HEK293 (cell line): ENCODE data around the gene COX7A2.

Experiments used
- KLF16 ChIP-seq: fragments of 450-650 bp; formaldehyde crosslinking; IDR thresholded peaks from 2 replicates; pipeline ENCODE4 v1.5.1; 2017; ENCODE audit warnings: missing biosample characterization, missing genetic modification characterization
- MZF1 ChIP-seq: fragments of 450-650 bp; formaldehyde crosslinking; IDR thresholded peaks from 2 replicates; pipeline ENCODE4 v1.5.1; 2017; ENCODE audit warnings: missing biosample characterization, missing genetic modification characterization, borderline replicate concordance
- PRDM1 ChIP-seq: fragments of 450-650 bp; formaldehyde crosslinking; IDR thresholded peaks from 2 replicates; pipeline ENCODE4; 2016; ENCODE audit warnings: missing biosample characterization, missing genetic modification characterization
- SETDB1 ChIP-seq: IDR thresholded peaks from one replicate; pipeline ENCODE4 v1.6.1; 2017; ENCODE audit warnings: mild to moderate bottlenecking, low read length, moderate library complexity, mixed read lengths; ENCODE audit not compliant: insufficient read length
- SP3 ChIP-seq: fragments of 450-650 bp; formaldehyde crosslinking; IDR thresholded peaks from 2 replicates; pipeline ENCODE4 v1.5.1; 2016; ENCODE audit warnings: missing biosample characterization, missing genetic modification characterization
- WT1 ChIP-seq: fragments of 450-650 bp; formaldehyde crosslinking; IDR thresholded peaks from 2 replicates; pipeline ENCODE4 v1.5.1; 2016; ENCODE audit warnings: missing biosample characterization, missing genetic modification characterization
- YY2 ChIP-seq: fragments of 450-650 bp; formaldehyde crosslinking; IDR thresholded peaks from 2 replicates; pipeline ENCODE4 v1.5.1; 2016; ENCODE audit warnings: missing biosample characterization, missing genetic modification characterization
- ZEB2 ChIP-seq: fragments of 450-650 bp; formaldehyde crosslinking; IDR thresholded peaks from 2 replicates; pipeline ENCODE4 v1.5.1; 2016; ENCODE audit warnings: missing biosample characterization, missing genetic modification characterization
- ZFP37 ChIP-seq: fragments of 450-650 bp; formaldehyde crosslinking; IDR thresholded peaks from 2 replicates; pipeline ENCODE4 v1.5.1; 2016; ENCODE audit warnings: missing biosample characterization, missing genetic modification characterization
- ZNF174 ChIP-seq: fragments of 450-650 bp; formaldehyde crosslinking; IDR thresholded peaks from 2 replicates; pipeline ENCODE4 v1.5.0; 2017; ENCODE audit warnings: missing biosample characterization, mild to moderate bottlenecking, missing genetic modification characterization
- ZNF2 ChIP-seq: fragments of 450-650 bp; formaldehyde crosslinking; IDR thresholded peaks from 2 replicates; pipeline ENCODE4 v1.5.1; 2016; ENCODE audit warnings: missing biosample characterization, missing genetic modification characterization
- ZNF24 ChIP-seq: fragments of 450-650 bp; formaldehyde crosslinking; IDR thresholded peaks from 2 replicates; pipeline ENCODE4 v1.5.1; 2016; ENCODE audit warnings: missing biosample characterization, missing genetic modification characterization
- ZNF324 ChIP-seq: fragments of 450-650 bp; formaldehyde crosslinking; IDR thresholded peaks from 2 replicates; pipeline ENCODE4 v1.5.1; 2016; ENCODE audit warnings: missing biosample characterization, missing genetic modification characterization
- ZNF335 ChIP-seq: fragments of 450-650 bp; formaldehyde crosslinking; conservative IDR thresholded peaks from 2 replicates; pipeline ENCODE4 v1.5.1; 2016; ENCODE audit warnings: missing biosample characterization, missing genetic modification characterization
- ZNF341 ChIP-seq: fragments of 450-650 bp; formaldehyde crosslinking; IDR thresholded peaks from 2 replicates; pipeline ENCODE4; 2016; ENCODE audit warnings: low read depth, missing biosample characterization, missing genetic modification characterization
- ZNF544 ChIP-seq: fragments of 450-650 bp; formaldehyde crosslinking; IDR thresholded peaks from 2 replicates; pipeline ENCODE4 v1.5.0; 2017; ENCODE audit warnings: missing biosample characterization, missing genetic modification characterization
- ZNF561 ChIP-seq: fragments of 450-650 bp; IDR thresholded peaks from 2 replicates; pipeline ENCODE4 v1.5.1; 2018; ENCODE audit warnings: missing biosample characterization, missing genetic modification characterization, borderline replicate concordance
- ZNF600 ChIP-seq: fragments of 450-650 bp; formaldehyde crosslinking; IDR thresholded peaks from 2 replicates; pipeline ENCODE4 v1.5.1; 2016; ENCODE audit warnings: missing biosample characterization, missing genetic modification characterization
- ZNF660 ChIP-seq: fragments of 450-650 bp; IDR thresholded peaks from 2 replicates; pipeline ENCODE4 v1.5.1; 2018; ENCODE audit warnings: missing biosample characterization, mild to moderate bottlenecking, missing genetic modification characterization
- TF ChIP-seq, protein P1 (sequence below): fragments of 450-650 bp; formaldehyde crosslinking; IDR thresholded peaks from 2 replicates; pipeline ENCODE4 v1.5.1; 2016; ENCODE audit warnings: missing biosample characterization, missing genetic modification characterization
- TF ChIP-seq, protein P2 (sequence below): fragments of 450-650 bp; formaldehyde crosslinking; IDR thresholded peaks from 2 replicates; pipeline ENCODE4 v1.5.1; 2016; ENCODE audit warnings: missing biosample characterization, missing genetic modification characterization
- TF ChIP-seq, protein P3 (sequence below): fragments of 450-650 bp; formaldehyde crosslinking; IDR thresholded peaks from 2 replicates; pipeline ENCODE4 v1.5.1; 2017; ENCODE audit warnings: missing biosample characterization, missing genetic modification characterization
- TF ChIP-seq, protein P4 (sequence below): fragments of 450-650 bp; formaldehyde crosslinking; IDR thresholded peaks from 2 replicates; pipeline ENCODE4 v1.5.1; 2016; ENCODE audit warnings: missing biosample characterization, missing genetic modification characterization
- TF ChIP-seq, protein P5 (sequence below): fragments of 450-650 bp; formaldehyde crosslinking; IDR thresholded peaks from 2 replicates; pipeline ENCODE4 v1.5.1; 2016; ENCODE audit warnings: missing biosample characterization, missing genetic modification characterization
- TF ChIP-seq, protein P6 (sequence below): sonication (generic); formaldehyde crosslinking; IDR thresholded peaks from 2 replicates; pipeline ENCODE4 v1.8.1; 2022; ENCODE audit warnings: mild to moderate bottlenecking, moderate library complexity, missing genetic modification reagents
- TF ChIP-seq, protein P7 (sequence below): fragments of 450-650 bp; formaldehyde crosslinking; IDR thresholded peaks from 2 replicates; pipeline ENCODE4 v1.5.1; 2016; ENCODE audit warnings: missing biosample characterization, missing genetic modification characterization

Gene COX7A2

DNA sequence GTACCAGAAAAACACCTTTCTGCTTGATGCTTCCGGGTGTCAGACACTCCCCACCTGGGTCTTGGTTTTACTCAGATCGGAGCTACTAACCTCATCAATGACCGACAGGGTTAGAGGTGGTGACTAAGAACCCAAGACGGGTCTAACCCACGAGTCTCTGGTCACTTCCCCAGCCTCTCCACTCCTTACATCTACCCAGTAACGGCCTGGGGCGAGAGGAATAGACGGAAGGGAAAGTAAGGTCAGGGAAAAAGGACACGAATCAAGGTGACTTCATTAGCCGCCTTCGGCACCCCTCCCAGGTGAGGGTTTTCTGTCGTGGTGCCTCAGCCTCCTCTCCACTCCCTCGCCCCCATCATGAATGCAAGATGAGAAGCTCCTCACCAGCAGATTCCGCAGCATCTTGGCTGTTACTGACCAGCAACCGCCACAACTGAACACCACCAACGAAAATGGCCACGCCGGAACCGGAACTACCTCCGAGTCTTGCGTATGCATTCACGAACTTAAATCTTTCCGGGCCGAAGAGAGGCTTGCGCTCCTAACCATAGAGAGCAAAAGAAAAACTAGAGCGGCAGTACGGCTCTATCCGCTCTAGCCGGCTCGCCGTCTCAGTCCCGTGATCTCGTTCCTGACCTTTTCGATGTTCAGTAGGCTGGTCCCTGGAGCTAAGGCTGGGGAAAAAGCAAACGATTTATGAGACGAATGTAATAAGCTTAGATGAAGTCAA lies at the start of gene COX7A2 (continued):
- TF ChIP-seq, protein P1, sequence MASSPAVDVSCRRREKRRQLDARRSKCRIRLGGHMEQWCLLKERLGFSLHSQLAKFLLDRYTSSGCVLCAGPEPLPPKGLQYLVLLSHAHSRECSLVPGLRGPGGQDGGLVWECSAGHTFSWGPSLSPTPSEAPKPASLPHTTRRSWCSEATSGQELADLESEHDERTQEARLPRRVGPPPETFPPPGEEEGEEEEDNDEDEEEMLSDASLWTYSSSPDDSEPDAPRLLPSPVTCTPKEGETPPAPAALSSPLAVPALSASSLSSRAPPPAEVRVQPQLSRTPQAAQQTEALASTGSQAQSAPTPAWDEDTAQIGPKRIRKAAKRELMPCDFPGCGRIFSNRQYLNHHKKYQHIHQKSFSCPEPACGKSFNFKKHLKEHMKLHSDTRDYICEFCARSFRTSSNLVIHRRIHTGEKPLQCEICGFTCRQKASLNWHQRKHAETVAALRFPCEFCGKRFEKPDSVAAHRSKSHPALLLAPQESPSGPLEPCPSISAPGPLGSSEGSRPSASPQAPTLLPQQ (tag by site-specific recombination): peak; percentile 85
- TF ChIP-seq SP3 (tag by site-specific recombination) (peak; percentile 54), ZNF561 (peak; percentile 86), ZNF660 (tag by site-specific recombination) (peak; percentile 79; the same call in 1 of the 2 replicates), ZNF544 (tag by site-specific recombination) (no peak), ZEB2 (tag by site-specific recombination) (peak; percentile 72; the same call in 1 of the 2 replicates), SETDB1 (peak; percentile 66), WT1 (tag by site-specific recombination) (no peak), ZNF335 (tag by site-specific recombination) (peak; percentile 88), PRDM1 (peak; percentile 80), KLF16 (tag by site-specific recombination) (peak; percentile 44), ZNF341 (tag by site-specific recombination) (peak; percentile 94), ZNF24 (tag by site-specific recombination) (peak; percentile 76; the same call in 1 of the 2 replicates), ZFP37 (tag by site-specific recombination) (peak; percentile 67), ZNF174 (tag by site-specific recombination) (no peak), ZNF600 (tag by site-specific recombination) (peak; percentile 91), MZF1 (0 out of 2 replicates have a peak, but pooled peaks have one; percentile 7), ZNF2 (tag by site-specific recombination) (peak; percentile 88), YY2 (tag by site-specific recombination) (peak; percentile 59; the same call in 1 of the 2 replicates), ZNF324 (tag by site-specific recombination) (peak; percentile 36; the same call in 1 of the 2 replicates)
- TF ChIP-seq, protein P2, sequence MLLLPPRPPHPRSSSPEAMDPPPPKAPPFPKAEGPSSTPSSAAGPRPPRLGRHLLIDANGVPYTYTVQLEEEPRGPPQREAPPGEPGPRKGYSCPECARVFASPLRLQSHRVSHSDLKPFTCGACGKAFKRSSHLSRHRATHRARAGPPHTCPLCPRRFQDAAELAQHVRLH (tag by site-specific recombination): peak; percentile 75
- TF ChIP-seq, protein P3, sequence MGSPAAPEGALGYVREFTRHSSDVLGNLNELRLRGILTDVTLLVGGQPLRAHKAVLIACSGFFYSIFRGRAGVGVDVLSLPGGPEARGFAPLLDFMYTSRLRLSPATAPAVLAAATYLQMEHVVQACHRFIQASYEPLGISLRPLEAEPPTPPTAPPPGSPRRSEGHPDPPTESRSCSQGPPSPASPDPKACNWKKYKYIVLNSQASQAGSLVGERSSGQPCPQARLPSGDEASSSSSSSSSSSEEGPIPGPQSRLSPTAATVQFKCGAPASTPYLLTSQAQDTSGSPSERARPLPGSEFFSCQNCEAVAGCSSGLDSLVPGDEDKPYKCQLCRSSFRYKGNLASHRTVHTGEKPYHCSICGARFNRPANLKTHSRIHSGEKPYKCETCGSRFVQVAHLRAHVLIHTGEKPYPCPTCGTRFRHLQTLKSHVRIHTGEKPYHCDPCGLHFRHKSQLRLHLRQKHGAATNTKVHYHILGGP: no peak
- TF ChIP-seq, protein P4, sequence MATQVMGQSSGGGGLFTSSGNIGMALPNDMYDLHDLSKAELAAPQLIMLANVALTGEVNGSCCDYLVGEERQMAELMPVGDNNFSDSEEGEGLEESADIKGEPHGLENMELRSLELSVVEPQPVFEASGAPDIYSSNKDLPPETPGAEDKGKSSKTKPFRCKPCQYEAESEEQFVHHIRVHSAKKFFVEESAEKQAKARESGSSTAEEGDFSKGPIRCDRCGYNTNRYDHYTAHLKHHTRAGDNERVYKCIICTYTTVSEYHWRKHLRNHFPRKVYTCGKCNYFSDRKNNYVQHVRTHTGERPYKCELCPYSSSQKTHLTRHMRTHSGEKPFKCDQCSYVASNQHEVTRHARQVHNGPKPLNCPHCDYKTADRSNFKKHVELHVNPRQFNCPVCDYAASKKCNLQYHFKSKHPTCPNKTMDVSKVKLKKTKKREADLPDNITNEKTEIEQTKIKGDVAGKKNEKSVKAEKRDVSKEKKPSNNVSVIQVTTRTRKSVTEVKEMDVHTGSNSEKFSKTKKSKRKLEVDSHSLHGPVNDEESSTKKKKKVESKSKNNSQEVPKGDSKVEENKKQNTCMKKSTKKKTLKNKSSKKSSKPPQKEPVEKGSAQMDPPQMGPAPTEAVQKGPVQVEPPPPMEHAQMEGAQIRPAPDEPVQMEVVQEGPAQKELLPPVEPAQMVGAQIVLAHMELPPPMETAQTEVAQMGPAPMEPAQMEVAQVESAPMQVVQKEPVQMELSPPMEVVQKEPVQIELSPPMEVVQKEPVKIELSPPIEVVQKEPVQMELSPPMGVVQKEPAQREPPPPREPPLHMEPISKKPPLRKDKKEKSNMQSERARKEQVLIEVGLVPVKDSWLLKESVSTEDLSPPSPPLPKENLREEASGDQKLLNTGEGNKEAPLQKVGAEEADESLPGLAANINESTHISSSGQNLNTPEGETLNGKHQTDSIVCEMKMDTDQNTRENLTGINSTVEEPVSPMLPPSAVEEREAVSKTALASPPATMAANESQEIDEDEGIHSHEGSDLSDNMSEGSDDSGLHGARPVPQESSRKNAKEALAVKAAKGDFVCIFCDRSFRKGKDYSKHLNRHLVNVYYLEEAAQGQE (tag by site-specific recombination): peak; percentile 70
- TF ChIP-seq, protein P5, sequence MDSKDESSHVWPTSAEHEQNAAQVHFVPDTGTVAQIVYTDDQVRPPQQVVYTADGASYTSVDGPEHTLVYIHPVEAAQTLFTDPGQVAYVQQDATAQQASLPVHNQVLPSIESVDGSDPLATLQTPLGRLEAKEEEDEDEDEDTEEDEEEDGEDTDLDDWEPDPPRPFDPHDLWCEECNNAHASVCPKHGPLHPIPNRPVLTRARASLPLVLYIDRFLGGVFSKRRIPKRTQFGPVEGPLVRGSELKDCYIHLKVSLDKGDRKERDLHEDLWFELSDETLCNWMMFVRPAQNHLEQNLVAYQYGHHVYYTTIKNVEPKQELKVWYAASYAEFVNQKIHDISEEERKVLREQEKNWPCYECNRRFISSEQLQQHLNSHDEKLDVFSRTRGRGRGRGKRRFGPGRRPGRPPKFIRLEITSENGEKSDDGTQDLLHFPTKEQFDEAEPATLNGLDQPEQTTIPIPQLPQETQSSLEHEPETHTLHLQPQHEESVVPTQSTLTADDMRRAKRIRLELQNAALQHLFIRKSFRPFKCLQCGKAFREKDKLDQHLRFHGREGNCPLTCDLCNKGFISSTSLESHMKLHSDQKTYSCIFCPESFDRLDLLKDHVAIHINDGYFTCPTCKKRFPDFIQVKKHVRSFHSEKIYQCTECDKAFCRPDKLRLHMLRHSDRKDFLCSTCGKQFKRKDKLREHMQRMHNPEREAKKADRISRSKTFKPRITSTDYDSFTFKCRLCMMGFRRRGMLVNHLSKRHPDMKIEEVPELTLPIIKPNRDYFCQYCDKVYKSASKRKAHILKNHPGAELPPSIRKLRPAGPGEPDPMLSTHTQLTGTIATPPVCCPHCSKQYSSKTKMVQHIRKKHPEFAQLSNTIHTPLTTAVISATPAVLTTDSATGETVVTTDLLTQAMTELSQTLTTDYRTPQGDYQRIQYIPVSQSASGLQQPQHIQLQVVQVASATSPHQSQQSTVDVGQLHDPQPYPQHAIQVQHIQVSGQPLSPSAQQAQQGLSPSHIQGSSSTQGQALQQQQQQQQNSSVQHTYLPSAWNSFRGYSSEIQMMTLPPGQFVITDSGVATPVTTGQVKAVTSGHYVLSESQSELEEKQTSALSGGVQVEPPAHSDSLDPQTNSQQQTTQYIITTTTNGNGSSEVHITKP (tag by site-specific recombination): peak; percentile 88
- TF ChIP-seq, protein P6, sequence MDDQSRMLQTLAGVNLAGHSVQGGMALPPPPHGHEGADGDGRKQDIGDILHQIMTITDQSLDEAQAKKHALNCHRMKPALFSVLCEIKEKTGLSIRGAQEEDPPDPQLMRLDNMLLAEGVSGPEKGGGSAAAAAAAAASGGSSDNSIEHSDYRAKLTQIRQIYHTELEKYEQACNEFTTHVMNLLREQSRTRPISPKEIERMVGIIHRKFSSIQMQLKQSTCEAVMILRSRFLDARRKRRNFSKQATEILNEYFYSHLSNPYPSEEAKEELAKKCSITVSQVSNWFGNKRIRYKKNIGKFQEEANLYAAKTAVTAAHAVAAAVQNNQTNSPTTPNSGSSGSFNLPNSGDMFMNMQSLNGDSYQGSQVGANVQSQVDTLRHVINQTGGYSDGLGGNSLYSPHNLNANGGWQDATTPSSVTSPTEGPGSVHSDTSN (CRISPR knock-in tag): peak; percentile 56
- TF ChIP-seq, protein P7, sequence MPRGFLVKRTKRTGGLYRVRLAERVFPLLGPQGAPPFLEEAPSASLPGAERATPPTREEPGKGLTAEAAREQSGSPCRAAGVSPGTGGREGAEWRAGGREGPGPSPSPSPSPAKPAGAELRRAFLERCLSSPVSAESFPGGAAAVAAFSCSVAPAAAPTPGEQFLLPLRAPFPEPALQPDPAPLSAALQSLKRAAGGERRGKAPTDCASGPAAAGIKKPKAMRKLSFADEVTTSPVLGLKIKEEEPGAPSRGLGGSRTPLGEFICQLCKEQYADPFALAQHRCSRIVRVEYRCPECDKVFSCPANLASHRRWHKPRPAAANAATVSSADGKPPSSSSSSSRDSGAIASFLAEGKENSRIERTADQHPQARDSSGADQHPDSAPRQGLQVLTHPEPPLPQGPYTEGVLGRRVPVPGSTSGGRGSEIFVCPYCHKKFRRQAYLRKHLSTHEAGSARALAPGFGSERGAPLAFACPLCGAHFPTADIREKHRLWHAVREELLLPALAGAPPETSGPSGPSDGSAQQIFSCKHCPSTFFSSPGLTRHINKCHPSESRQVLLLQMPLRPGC (tag by site-specific recombination): peak; percentile 59; the same call in 1 of the 2 replicates
